K562 (cell line): ENCODE results near the gene IL1RN. TPM values are rescaled to one million over a fixed set of nuclear protein-coding genes. Genes with fewer than 3 reads are reported as not detected.

ENCODE experiments used
- ATAC-seq: fragments of 200-7000 bp; cut with Tn5 transposase; 3 replicates; pipeline ENCODE4 v1.9.1; 2020; ENCODE audit warnings: moderate library complexity
- BruUV-seq: library from RNA; stranded (reverse); fragments of 400-500 nt; replicated peaks from 2 replicates; lab custom pipeline; 2021; lab: Mats Ljungman, UMichigan
- CTCF ChIA-PET: fragments of 300-600 bp; formaldehyde crosslinking; extraction: SDS; loops from one replicate; lab custom pipeline; 2021; ENCODE audit warnings: low intra/inter-chr PET ratio; lab: Yijun Ruan, JAX
- POLR2A ChIA-PET: fragments of 300-600, 350-650 bp; sonication (Branson Sonifier 250); formaldehyde crosslinking; extraction: SDS; loops from one replicate; lab custom pipeline; 2021; ENCODE audit warnings: antibody characterized with exemption, inconsistent platforms; lab: Yijun Ruan, JAX
- DNase-seq, 4 experiments: peaks; one replicate each; pipeline versions ENCODE4 v3.0.0 to v3.0.0-alpha.2; 2011 to 2018; ENCODE audit warnings: low spot score in 3 of 4, mixed read lengths in 3 of 4; ENCODE audit errors: extremely low read depth in 1 of 4
- FAIRE-seq: peaks from 2 replicates; lab custom pipeline; 2011; peaks lifted over from hg19 to GRCh38; lab: Jason Lieb, UNC
- H2AFZ ChIP-seq: 2 replicates; pipeline ENCODE4 v1.6.0; 2011; ENCODE audit warnings: low read depth, low read length, control low read depth, inconsistent platforms
- H3K27ac ChIP-seq: fragments of 200-600 bp; 3 replicates; pipeline ENCODE4 v1.8.0; 2011; ENCODE audit warnings: low read depth, mild to moderate bottlenecking, control low read depth, inconsistent platforms, low read length, moderate library complexity, mixed read lengths; ENCODE audit errors: extremely low read depth
- H3K27me3 ChIP-seq, 2 experiments: fragments of 300-600 bp in 1 of 2; 2 replicates in 1 of 2; 3 replicates in 1 of 2; pipeline versions ENCODE4 v1.6.0 to v1.8.0; 2011; ENCODE audit warnings: inconsistent platforms in 2 of 2, low read length in 2 of 2, mild to moderate bottlenecking in 1 of 2, mixed read lengths in 1 of 2, moderate library complexity in 1 of 2; ENCODE audit not compliant: control insufficient read depth in 2 of 2, insufficient read depth in 2 of 2
- H3K36me3 ChIP-seq: fragments of 300-600 bp; 3 replicates; pipeline ENCODE4 v1.8.0; 2011; ENCODE audit warnings: mild to moderate bottlenecking, low read length, inconsistent platforms; ENCODE audit not compliant: control insufficient read depth, insufficient read depth
- H3K4me1 ChIP-seq, 2 experiments: fragments of 200-600 bp in 1 of 2; replicated peaks in 1 of 2; 2 replicates in 1 of 2; 3 replicates in 1 of 2; pipeline versions ENCODE4 v1.5.1 to v1.8.0; 2011; ENCODE audit warnings: inconsistent platforms in 2 of 2, low read length in 2 of 2, mild to moderate bottlenecking in 1 of 2, mixed read lengths in 1 of 2, moderate library complexity in 1 of 2; ENCODE audit not compliant: control insufficient read depth in 2 of 2, insufficient read depth in 2 of 2
- H3K4me2 ChIP-seq: 2 replicates; pipeline ENCODE4 v1.6.1; 2011; ENCODE audit warnings: low read length, control low read depth, inconsistent platforms, mixed read lengths; ENCODE audit not compliant: insufficient read depth
- H3K4me3 ChIP-seq: fragments of 200-600 bp; sonication (generic), shearing (Covaris generic); 2 replicates; pipeline ENCODE4 v1.5.1; 2016; ENCODE audit warnings: control low read depth, inconsistent platforms
- H3K79me2 ChIP-seq: fragments of 200-600 bp; 3 replicates; pipeline ENCODE4 v1.8.0; 2011; ENCODE audit warnings: low read length, inconsistent platforms; ENCODE audit not compliant: control insufficient read depth, insufficient read depth
- H3K9ac ChIP-seq, 2 experiments: 2 replicates each; pipeline versions ENCODE4 v1.6.0 to v1.6.1; 2011; ENCODE audit warnings: low read depth in 2 of 2, low read length in 2 of 2, control low read depth in 1 of 2, inconsistent platforms in 1 of 2, mild to moderate bottlenecking in 1 of 2, mixed read lengths in 1 of 2; ENCODE audit not compliant: insufficient read depth in 1 of 2
- H3K9me1 ChIP-seq: one replicate; pipeline ENCODE4 v1.6.0; 2011; ENCODE audit warnings: inconsistent platforms, mild to moderate bottlenecking, low read length, moderate library complexity; ENCODE audit not compliant: control insufficient read depth, insufficient read depth
- H3K9me3 ChIP-seq: replicated peaks from 2 replicates; pipeline ENCODE4 v1.5.1; 2011; ENCODE audit warnings: low read depth, low read length, inconsistent platforms; ENCODE audit not compliant: control insufficient read depth, insufficient read depth
- H4K20me1 ChIP-seq: replicated peaks from 2 replicates; pipeline ENCODE4 v1.6.1; 2011; ENCODE audit warnings: low read length, inconsistent platforms, mixed read lengths; ENCODE audit not compliant: control insufficient read depth, insufficient read depth
- SIN3B ChIP-seq: fragments of 450-650 bp; IDR thresholded peaks from 2 replicates; pipeline ENCODE4 v1.6.1; 2017; ENCODE audit warnings: low read depth, mild to moderate bottlenecking, moderate library complexity
- WGBS: fragments of 100-300 bp; shearing (Covaris generic); methylation state at CpG from one replicate; pipeline ENCODE4 v1.1.6; 2016; ENCODE audit warnings: low coverage, mixed read lengths; ENCODE audit not compliant: insufficient coverage; ENCODE audit errors: missing lambda C conversion rate; 5-methylcytosine and 5-hydroxymethylcytosine counted together
- in situ Hi-C: fragments of 300-500 bp; cut with MboI; formaldehyde crosslinking; loops from 4 replicates; pipeline ENCODE4 v1.15.0; 2018; ENCODE audit warnings: inconsistent platforms, mixed read lengths
- intact Hi-C: fragments of 100-400 bp; cut with micrococcal nuclease; formaldehyde crosslinking; loops from 2 replicates; pipeline ENCODE4 v1.14.2; 2022
- polyA plus RNA-seq, 8 experiments: library from polyadenylated mRNA; depleted of rRNA in 4 of 8; stranded (reverse) in 5 of 8; unstranded in 3 of 8; fragments of >200 nt; fragmentation: Nextera tagmentation in 2 of 8; fragmentation: Illumina TruSeq in 1 of 8; extraction: Ambion mirVana in 2 of 8; extraction: Trizol in 1 of 8; gene quantifications; 2 replicates each; pipeline versions ENCODE4 v1.2.1 to v1.2.3, GENCODE V29; 2011 to 2014; ENCODE audit warnings: inconsistent platforms in 1 of 8, missing spikeins in 1 of 8
- total RNA-seq, 7 experiments: library from RNA; depleted of rRNA in 6 of 7; stranded (reverse); fragments of >200 nt in 6 of 7; fragmentation: Illumina TruSeq in 2 of 7; extraction: Trizol in 2 of 7; gene quantifications; 2 replicates each; pipeline versions ENCODE4 v1.2.1 to v1.2.3, GENCODE V29; 2011 to 2021; ENCODE audit warnings: low replicate concordance in 1 of 7
- TF ChIP-seq, protein P1 (sequence below): fragments of 450-650 bp; formaldehyde crosslinking; IDR thresholded peaks from 2 replicates; pipeline ENCODE4 v1.4.0; 2020; ENCODE audit warnings: mild to moderate bottlenecking
- TF ChIP-seq, protein P2 (sequence below): fragments of 450-650 bp; IDR thresholded peaks from 2 replicates; pipeline ENCODE4 v1.7.0; 2016; ENCODE audit warnings: borderline replicate concordance

IL1RN gene
- total and polyA plus RNA-seq, 9 of the 15 experiments (the other 6 are each of a cell fraction or from before 2014, with no cell fraction given): 0.13 TPM; not detected in 8

DNA sequence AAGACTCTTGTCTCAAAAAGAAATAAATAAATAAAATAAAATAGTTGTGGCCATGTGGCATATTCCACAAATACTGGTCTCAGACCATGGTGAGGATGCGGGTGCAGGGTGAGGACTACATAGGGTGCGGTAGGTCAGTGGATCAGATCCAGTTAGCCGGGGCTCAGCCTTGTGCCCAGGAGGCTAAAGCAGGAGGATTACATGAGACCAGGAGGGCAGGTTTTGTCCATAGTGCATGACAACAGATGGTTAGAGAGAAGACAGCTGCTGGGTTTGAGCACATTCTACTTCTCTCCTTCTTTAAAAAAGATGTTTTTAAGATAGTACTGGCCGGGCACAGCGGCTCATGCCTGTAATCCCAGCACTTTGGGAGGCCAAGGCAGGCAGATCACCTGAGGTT, 33.6 kb downstream of the IL1RN start:
- DNase-seq: no peak
- no peak overlapping the region for H3K4me2 ChIP-seq
- H4K20me1 ChIP-seq: no peaks in the 10 kb centered on the region
- ChIA-PET POLR2A (no interaction called here), CTCF (no interaction called here)
- H3K9me3 ChIP-seq: no peaks in the 10 kb centered on the region
- no peak for ATAC-seq
- H3K36me3 ChIP-seq: no peaks in the 10 kb centered on the region
- H3K9ac ChIP-seq: no peak overlapping the region
- H3K4me3 ChIP-seq: no peak overlapping the region
- TF ChIP-seq, protein P1, sequence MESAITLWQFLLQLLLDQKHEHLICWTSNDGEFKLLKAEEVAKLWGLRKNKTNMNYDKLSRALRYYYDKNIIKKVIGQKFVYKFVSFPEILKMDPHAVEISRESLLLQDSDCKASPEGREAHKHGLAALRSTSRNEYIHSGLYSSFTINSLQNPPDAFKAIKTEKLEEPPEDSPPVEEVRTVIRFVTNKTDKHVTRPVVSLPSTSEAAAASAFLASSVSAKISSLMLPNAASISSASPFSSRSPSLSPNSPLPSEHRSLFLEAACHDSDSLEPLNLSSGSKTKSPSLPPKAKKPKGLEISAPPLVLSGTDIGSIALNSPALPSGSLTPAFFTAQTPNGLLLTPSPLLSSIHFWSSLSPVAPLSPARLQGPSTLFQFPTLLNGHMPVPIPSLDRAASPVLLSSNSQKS (CRISPR knock-in tag): no peak
- no peak for TF ChIP-seq SIN3B
- TF ChIP-seq, protein P2, sequence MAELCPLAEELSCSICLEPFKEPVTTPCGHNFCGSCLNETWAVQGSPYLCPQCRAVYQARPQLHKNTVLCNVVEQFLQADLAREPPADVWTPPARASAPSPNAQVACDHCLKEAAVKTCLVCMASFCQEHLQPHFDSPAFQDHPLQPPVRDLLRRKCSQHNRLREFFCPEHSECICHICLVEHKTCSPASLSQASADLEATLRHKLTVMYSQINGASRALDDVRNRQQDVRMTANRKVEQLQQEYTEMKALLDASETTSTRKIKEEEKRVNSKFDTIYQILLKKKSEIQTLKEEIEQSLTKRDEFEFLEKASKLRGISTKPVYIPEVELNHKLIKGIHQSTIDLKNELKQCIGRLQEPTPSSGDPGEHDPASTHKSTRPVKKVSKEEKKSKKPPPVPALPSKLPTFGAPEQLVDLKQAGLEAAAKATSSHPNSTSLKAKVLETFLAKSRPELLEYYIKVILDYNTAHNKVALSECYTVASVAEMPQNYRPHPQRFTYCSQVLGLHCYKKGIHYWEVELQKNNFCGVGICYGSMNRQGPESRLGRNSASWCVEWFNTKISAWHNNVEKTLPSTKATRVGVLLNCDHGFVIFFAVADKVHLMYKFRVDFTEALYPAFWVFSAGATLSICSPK: no peak
- no peak for FAIRE-seq
- 77% methylated on average over 5 of the region's 5 CpGs for WGBS
- no peaks in the 10 kb centered on the region for H3K9me1 ChIP-seq
- no peaks in the 10 kb centered on the region for H3K27me3 ChIP-seq
- no peaks in the 10 kb centered on the region for H3K79me2 ChIP-seq
- no TSS peak for BruUV-seq
- H3K27ac ChIP-seq: no peak overlapping the region
- intact Hi-C loops: no loop called here
- no peak overlapping the region for H2AFZ ChIP-seq
- H3K4me1 ChIP-seq: peaks cover 10 to 15% of the 10 kb centered on the region in 2 experiments; a peak in 4 of 5 replicates
- in situ Hi-C loops: no loop called here
